HG02642 (cell line): ENCODE measurements around the gene NAA60.
"Not testable (repeated sequence)": the region's sequence is repeated elsewhere in the genome, so short reads cannot be mapped to it uniquely, and the experiment has no call there.

ENCODE experiments used
- ATAC-seq: cut with Tn5 transposase; IDR thresholded peaks from one replicate; pipeline ENCODE4 v1.9.1; 2021; ENCODE audit warnings: mild to moderate bottlenecking; ENCODE audit not compliant: unreplicated experiment, poor library complexity

Gene NAA60

GRCh38 chr16:3503523-3503922, 60.0 kb downstream of the NAA60 start:
- ATAC-seq, result no peak

DNA sequence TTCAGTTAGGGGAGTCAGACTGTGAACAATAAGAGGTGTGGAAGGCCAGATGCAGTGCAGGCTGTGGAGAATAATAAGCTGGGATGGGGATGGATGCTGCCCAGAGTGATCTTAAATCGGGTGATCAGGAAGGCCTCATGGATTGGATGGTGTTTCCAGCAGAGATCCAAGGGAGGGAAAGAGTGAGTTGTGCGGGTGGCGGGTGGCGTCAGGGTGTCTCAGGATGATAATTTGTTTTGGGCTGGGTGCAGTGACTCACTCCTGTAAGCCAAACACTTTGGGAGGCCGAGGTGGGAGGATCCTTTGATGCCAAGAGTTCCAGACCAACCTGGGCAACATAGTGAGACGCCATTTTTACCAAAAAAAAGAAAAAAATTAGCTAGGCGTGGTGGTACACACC, 65.3 kb downstream of the NAA60 start:
- no peak for ATAC-seq

DNA sequence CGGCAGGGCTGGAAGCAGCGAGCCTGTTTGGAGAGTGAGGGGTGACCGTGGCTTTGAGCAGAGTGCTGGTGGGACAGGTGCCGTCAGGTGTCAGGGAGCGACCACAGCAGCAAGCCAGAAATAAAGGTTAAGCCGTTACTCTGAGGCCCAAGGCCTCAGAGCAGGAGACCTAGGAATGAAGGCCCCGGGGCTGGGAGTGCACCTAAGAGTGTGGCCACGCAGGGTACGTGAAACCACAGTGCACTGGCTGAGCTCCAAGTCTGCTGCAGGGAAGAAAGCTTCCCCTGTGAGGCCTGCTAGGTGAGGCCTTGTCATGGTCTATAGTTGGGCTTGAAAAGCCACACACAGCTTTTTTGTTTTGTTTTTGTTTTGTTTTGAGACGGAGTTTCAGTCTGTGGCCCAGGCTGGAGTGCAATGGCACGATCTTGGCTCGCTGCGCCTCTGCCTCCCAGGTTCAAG, 66.0 kb downstream of the NAA60 start:
- ATAC-seq, result no peak

DNA sequence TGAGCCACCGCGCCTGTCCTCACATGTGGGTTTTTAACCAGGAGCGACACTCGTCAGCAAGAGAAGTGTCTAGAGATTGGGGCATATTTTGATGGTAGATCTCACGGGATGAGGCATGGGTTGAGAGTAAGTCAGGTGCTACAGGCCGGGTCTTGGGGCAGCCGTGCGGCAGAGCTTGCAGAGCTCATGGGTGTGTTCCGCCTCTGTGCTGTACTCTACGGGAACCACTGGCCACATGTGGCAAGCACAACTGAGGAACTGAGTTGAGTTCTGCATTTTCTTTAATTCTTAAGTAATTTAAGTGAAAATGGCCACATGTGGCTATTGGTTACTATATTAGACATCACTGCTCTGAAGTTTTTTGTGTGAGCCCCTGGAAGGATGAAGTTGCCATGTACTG, 66.9 kb downstream of the NAA60 start:
- ATAC-seq, result no peak

- ATAC-seq, result no peak
Measured at GRCh38 chr16:3511286-3512180, 68.1 kb downstream of the NAA60 start.

- no peak for ATAC-seq
Measured at GRCh38 chr16:3513892-3514583, 70.6 kb downstream of the NAA60 start.

DNA sequence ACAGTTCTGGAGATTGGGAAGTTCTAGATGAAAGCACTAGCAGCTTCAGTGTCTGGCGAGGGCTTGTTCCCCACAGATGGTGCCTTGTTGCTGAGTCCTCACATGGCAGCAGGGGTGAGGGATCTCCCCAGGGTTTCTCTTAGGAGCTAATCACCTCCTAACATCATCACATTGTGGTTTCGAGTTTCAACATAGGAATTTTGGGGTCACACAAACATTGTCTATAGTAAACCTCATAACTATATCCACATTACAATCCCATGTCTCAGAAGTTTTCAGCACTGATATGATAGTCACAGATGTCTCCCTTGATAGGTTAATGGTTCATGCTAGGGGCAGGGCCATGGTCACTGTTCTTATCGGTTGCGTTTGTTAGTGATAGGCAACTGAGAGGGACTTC, 71.1 kb downstream of the NAA60 start:
- no peak for ATAC-seq

GRCh38 chr16:3515897-3516296, 72.4 kb downstream of the NAA60 start:
- ATAC-seq, result no peak

GRCh38 chr16:3518292-3518985, 75.0 kb downstream of the NAA60 start:
- no peak for ATAC-seq

- ATAC-seq, result no peak
Measured at GRCh38 chr16:3518986-3519348, 75.5 kb downstream of the NAA60 start.

- ATAC-seq, result no peak
Measured at GRCh38 chr16:3519581-3519980, 76.1 kb downstream of the NAA60 start.

GRCh38 chr16:3520413-3520812, 76.9 kb downstream of the NAA60 start:
- no peak for ATAC-seq

DNA sequence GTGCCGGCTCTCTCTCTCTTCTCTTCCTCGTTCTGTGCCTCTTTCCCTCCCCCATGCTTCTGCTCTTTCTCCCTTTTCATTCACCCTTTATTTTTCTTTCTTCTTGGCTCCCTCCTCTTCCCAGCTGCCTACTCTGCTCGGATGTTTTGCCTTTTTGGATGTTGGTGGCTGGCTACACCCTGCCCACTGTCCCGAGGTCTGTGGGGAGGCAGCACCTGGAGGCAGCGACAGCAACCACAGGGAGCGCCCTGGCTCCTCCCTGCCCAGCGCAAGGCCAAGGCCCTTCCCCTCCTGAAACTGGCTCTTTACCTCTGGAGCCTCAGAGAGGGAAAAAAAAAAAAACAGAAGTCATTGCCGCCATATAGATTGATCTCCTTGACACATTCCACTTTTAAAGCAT, 77.4 kb downstream of the NAA60 start:
- ATAC-seq, result no peak

DNA sequence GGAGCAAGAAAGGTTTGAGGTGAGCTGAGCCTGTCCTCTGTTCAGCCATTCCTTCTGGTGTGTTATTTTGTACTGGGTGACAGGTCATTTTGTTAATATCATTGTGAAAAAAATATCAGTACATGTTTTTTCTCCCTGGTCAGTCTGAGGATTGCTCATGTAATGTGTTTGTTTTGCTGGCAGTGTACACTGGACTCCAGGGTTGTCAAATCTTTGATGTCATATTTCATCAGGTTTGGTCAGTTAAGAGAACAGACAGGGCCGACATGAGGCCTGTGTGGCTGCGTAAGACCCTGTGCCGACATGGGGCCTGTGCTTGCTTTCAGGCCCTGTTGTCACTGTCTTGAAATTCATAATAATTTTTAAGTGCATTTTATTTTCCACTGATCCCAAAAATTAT, 79.8 kb downstream of the NAA60 start:
- no peak for ATAC-seq

DNA sequence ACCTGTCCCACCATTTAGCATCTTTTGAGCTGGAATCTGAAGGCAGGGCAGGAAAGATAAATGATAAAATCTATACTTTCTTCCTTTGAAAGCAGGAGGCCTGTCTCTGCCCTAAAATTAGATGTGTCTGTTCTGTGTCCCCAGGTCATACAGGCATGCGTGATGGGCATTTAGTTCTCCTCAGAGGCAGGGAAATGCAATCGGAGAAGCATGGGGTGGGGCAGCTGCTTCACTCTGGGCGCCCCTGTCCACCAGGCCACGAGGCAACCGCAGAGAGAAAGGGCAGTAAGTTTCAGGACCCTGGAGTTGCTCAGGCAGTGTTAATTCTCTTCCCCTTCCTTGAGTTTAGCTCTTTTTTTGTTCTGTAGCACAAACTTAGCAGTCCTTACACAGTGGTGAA, 82.5 kb downstream of the NAA60 start:
- no peak for ATAC-seq

- not testable (repeated sequence) for ATAC-seq
Measured at GRCh38 chr16:3527216-3527829, 83.8 kb downstream of the NAA60 start.

DNA sequence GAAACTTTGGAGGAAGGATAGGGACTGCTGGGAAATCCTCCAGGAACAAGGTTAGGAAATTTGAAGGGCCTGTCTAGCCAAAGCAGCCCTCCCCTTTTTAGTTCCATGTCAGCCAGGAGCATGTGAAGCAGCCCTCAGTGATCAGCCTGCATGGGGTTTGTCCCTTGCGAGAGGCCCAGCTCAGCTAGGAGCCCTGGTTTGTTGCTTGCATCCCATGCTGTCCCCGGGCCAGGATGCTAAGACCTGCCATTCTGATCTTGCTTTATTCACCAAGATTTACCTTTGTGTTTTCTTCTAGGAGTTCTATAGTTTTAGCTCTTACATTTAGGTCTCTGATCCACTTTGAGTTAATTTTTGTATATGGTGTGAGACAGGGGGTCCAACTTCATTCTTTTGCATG, 84.9 kb downstream of the NAA60 start:
- ATAC-seq, result no peak

GRCh38 chr16:3529175-3529574, 85.7 kb downstream of the NAA60 start:
- ATAC-seq, result no peak

GRCh38 chr16:3530371-3530914, 87.0 kb downstream of the NAA60 start:
- ATAC-seq, result no peak

GRCh38 chr16:3532741-3533140, 89.3 kb downstream of the NAA60 start:
- ATAC-seq, result no peak
